CD4-positive, CD25-positive, alpha-beta regulatory T cell (primary cell): ENCODE data around the gene TNKS2. TPM values are rescaled to one million over a fixed set of nuclear protein-coding genes. Genes with fewer than 3 reads are reported as not detected.

Experiments used
- ATAC-seq, 2 donors: fragments of 150-1000 bp; cut with Tn5 transposase; one replicate each; pipeline ENCODE4 v1.10.0; 2021; ENCODE audit warnings: low read depth in 2 of 2, moderate number of reproducible peaks in 2 of 2, moderate library complexity in 1 of 2
- DNase-seq, 3 donors: peaks; one replicate each; pipeline versions ENCODE4 v3.0.0 to v3.0.0-alpha.2; 2012 to 2022; ENCODE audit warnings: mixed read lengths in 1 of 3
- H3K27ac ChIP-seq: one replicate; pipeline ENCODE4 v1.7.0; 2013; ENCODE audit warnings: mild to moderate bottlenecking, low read length; ENCODE audit not compliant: insufficient read depth, poor library complexity, severe bottlenecking
- H3K27me3 ChIP-seq: one replicate; pipeline ENCODE4 v1.7.0; 2013; ENCODE audit warnings: low read length; ENCODE audit not compliant: control insufficient read depth, insufficient read depth
- H3K36me3 ChIP-seq: one replicate; pipeline ENCODE4 v1.7.0; 2013; ENCODE audit warnings: mild to moderate bottlenecking, low read length, moderate library complexity; ENCODE audit not compliant: control insufficient read depth, insufficient read depth
- H3K4me1 ChIP-seq: 2 replicates; pipeline ENCODE4 v1.7.0; 2013; ENCODE audit warnings: mild to moderate bottlenecking, low read length; ENCODE audit not compliant: insufficient read depth, control insufficient read depth, poor library complexity, severe bottlenecking
- H3K4me3 ChIP-seq: one replicate; pipeline ENCODE4 v1.7.0; 2013; ENCODE audit warnings: low read depth, mild to moderate bottlenecking, low read length, moderate library complexity
- H3K9me3 ChIP-seq, 2 experiments: 1 replicate in 1 of 2; 2 replicates in 1 of 2; pipeline ENCODE4 v1.7.0; 2013; ENCODE audit warnings: low read length in 2 of 2, mild to moderate bottlenecking in 1 of 2, moderate library complexity in 1 of 2; ENCODE audit not compliant: control insufficient read depth in 2 of 2
- H3K27ac Mint-ChIP-seq, 3 donors: one replicate each; pipeline ENCODE4 v1.8.0; 2020 to 2022; ENCODE audit warnings: mild to moderate bottlenecking in 3 of 3, mixed read lengths in 3 of 3, moderate library complexity in 2 of 3
- H3K27me3 Mint-ChIP-seq: one replicate; pipeline ENCODE4 v1.8.0; 2022; ENCODE audit warnings: mild to moderate bottlenecking, mixed read lengths
- H3K36me3 Mint-ChIP-seq: one replicate; pipeline ENCODE4 v1.8.0; 2020; ENCODE audit warnings: mixed read lengths
- H3K4me1 Mint-ChIP-seq, 4 donors: one replicate each; pipeline ENCODE4 v1.8.0; 2020 to 2022; ENCODE audit warnings: mixed read lengths in 4 of 4, mild to moderate bottlenecking in 1 of 4
- H3K4me3 Mint-ChIP-seq, 4 donors: one replicate each; pipeline ENCODE4 v1.8.0; 2020 to 2022; ENCODE audit warnings: mild to moderate bottlenecking in 4 of 4, mixed read lengths in 4 of 4, moderate library complexity in 3 of 4
- H3K9me3 Mint-ChIP-seq, 7 donors: one replicate each; pipeline ENCODE4 v1.8.0; 2020 to 2022; ENCODE audit warnings: mixed read lengths in 7 of 7, mild to moderate bottlenecking in 3 of 7, moderate library complexity in 2 of 7
- polyA plus RNA-seq, 4 donors: library from polyadenylated mRNA; unstranded; fragments of 300-500 nt; fragmentation: Illumina TruSeq; gene quantifications; one replicate each; pipeline ENCODE4 v1.2.3, GENCODE V29; 2021
- total RNA-seq: library from RNA; stranded (reverse); gene quantifications from one replicate; pipeline ENCODE4 v1.2.3, GENCODE V29; 2022

TNKS2 gene
- total and polyA plus RNA-seq, 5 donors from 2014 or later = 21.8 to 48.4 (median 24.3) TPM

DNA sequence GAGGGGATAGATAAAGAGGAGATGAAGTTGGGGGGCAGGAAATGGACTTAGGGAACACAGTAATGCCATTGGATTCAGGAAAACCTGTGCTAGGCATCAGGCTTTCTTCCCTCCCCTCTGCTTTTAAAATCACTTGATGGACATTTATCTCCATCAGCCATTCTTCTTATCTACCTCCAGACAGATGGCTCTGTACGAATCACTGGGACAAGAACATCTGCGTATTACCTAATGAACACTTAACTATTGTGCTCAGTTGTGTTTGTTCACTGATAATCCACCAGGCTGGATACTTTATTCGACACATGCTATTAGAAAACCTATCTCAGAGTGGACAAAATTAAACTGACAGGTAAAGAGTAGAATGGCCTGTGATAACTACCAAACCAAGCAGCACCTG lies 40.0 kb downstream of the TNKS2 start:
- Histone ChIP-seq H3K27me3 (no peaks in the 10 kb centered on the region), H3K27ac (no peak overlapping the region), H3K4me3 (no peak overlapping the region), H3K9me3 (no peaks in the 10 kb centered on the region), H3K36me3 (peaks cover 90% of the 10 kb centered on the region), H3K4me1 (no peaks in the 10 kb centered on the region)
- H3K27me3 Mint-ChIP-seq = no peaks in the 10 kb centered on the region
- H3K9me3 Mint-ChIP-seq = no peaks in the 10 kb centered on the region
- peaks cover 0 to 10% (median 0%) of the 10 kb centered on the region in 4 donors for H3K4me1 Mint-ChIP-seq
- ATAC-seq (no peak), DNase-seq (no peak)
- H3K4me3 Mint-ChIP-seq = no peak overlapping the region
- H3K27ac Mint-ChIP-seq = no peak overlapping the region
- peaks cover 52% of the 10 kb centered on the region for H3K36me3 Mint-ChIP-seq

DNA sequence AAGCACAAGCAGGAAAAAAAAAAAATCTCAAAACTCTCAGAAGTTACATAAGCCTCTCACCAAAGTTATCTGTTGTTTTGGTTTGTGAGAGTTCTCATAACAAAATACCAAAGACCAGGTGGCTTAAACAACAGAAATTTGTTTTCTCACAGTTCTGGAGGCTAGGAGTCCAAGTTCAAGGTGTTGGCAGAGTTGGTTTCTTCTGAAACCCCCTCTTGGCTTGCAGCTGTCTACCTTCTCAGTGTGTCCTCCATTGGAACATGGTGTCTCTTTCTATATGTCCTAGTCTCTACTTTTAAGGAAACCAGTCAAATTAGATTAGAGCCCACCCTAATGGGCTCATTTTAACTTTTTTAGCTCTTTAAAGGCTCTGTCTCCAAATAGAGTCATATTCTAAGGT lies 44.9 kb downstream of the TNKS2 start:
- Mint-ChIP-seq H3K9me3 (no peaks in the 10 kb centered on the region), H3K4me1 (peaks cover 0 to 9% (median 3%) of the 10 kb centered on the region in 4 donors), H3K36me3 (peaks cover 46% of the 10 kb centered on the region), H3K27me3 (no peaks in the 10 kb centered on the region), H3K4me3 (no peak overlapping the region), H3K27ac (no peak overlapping the region)
- H3K27me3 ChIP-seq = no peaks in the 10 kb centered on the region
- H3K4me1 ChIP-seq = no peaks in the 10 kb centered on the region
- no peak overlapping the region for H3K4me3 ChIP-seq
- H3K27ac ChIP-seq = no peak overlapping the region
- H3K9me3 ChIP-seq = no peaks in the 10 kb centered on the region
- ATAC-seq (no peak), DNase-seq (no peak)
- peaks cover 89% of the 10 kb centered on the region for H3K36me3 ChIP-seq

DNA sequence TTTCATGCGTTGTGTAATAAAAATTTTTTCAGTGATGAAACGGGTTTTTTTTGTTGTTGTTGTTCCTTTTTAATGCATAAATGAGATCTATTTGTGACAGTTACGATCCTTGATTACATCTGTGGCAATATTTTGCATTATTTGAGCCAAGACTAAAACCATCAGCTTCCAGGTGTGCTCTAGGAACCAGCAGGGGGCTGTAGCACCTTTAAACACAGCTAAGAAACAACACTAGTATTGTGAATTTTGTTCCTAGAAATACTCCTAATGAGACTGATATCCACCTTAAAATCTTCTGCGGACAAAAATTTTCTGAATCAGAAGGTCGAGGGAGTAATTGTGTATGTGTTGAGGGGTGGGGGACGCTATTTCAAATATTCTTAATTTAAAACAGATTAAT lies 58.4 kb downstream of the TNKS2 start:
- Mint-ChIP-seq H3K9me3 (no peaks in the 10 kb centered on the region), H3K4me3 (no peak overlapping the region), H3K27me3 (no peaks in the 10 kb centered on the region), H3K36me3 (peaks cover 48% of the 10 kb centered on the region), H3K27ac (peak overlapping the region in 1 of 3 donors; percentile 29), H3K4me1 (peaks cover 0 to 13% (median 0%) of the 10 kb centered on the region in 4 donors)
- Histone ChIP-seq H3K27ac (no peak overlapping the region), H3K36me3 (peaks cover 92% of the 10 kb centered on the region), H3K9me3 (no peaks in the 10 kb centered on the region), H3K4me3 (no peak overlapping the region), H3K27me3 (no peaks in the 10 kb centered on the region), H3K4me1 (no peaks in the 10 kb centered on the region)
- peak in 1 of 3 donors; percentile 33 for DNase-seq
- no peak for ATAC-seq

DNA sequence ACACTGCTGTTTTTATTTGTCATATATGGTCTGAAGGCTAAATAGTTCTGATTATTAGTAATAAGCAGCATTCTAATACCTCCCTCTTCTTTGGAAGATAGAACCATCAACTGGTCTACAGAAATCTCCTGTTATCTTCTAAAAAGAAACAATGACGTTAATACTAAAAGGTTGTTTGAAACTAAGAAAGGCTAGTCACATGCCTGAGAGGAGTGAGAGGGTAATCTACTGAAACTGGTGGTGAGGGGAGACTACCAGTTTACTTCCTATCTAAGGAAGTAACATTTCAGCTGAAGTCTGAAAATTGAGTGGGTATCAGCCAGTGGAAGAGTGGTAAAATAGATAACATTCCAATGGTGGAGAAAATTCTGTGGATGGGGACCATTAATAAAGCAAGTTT lies 62.7 kb downstream of the TNKS2 start:
- Histone ChIP-seq H3K9me3 (no peaks in the 10 kb centered on the region), H3K4me1 (no peaks in the 10 kb centered on the region), H3K36me3 (peaks cover 82% of the 10 kb centered on the region), H3K27ac (no peak overlapping the region), H3K4me3 (no peak overlapping the region), H3K27me3 (no peaks in the 10 kb centered on the region)
- Mint-ChIP-seq H3K27ac (peak overlapping the region in 1 of 3 donors; percentile 63), H3K9me3 (no peaks in the 10 kb centered on the region), H3K36me3 (peaks cover 46% of the 10 kb centered on the region), H3K27me3 (no peaks in the 10 kb centered on the region), H3K4me1 (peaks cover 0 to 14% (median 2%) of the 10 kb centered on the region in 4 donors), H3K4me3 (no peak overlapping the region)
- DNase-seq (no peak), ATAC-seq (no peak)

DNA sequence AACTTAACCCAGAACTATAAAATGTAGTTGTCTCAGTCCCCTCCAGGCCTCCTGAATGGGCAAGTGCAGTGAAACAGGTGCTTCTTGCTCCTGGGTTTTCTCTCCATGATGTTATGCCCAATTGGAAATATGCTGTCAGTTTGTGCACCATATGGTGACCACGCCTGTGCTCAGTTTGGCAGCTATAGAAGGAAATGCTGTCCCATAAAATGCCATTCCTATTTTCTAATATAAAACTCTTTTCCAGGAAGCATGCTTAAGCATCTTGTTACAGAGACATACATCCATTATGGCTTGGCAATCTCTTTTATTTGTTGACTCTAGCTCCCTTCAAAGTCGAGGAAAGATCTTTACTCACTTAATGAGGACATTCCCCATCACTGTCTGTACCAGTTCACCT lies 65.9 kb downstream of the TNKS2 start:
- DNase-seq = no peak
- Mint-ChIP-seq H3K9me3 (no peaks in the 10 kb centered on the region), H3K27me3 (no peaks in the 10 kb centered on the region), H3K4me3 (no peak overlapping the region), H3K4me1 (peaks cover 0 to 14% (median 3%) of the 10 kb centered on the region in 4 donors), H3K36me3 (peaks cover 24% of the 10 kb centered on the region), H3K27ac (no peak overlapping the region)
- Histone ChIP-seq H3K27me3 (no peaks in the 10 kb centered on the region), H3K4me1 (no peaks in the 10 kb centered on the region), H3K4me3 (no peak overlapping the region), H3K36me3 (peaks cover 54% of the 10 kb centered on the region), H3K9me3 (no peaks in the 10 kb centered on the region), H3K27ac (no peak overlapping the region)
- no peak for ATAC-seq

DNA sequence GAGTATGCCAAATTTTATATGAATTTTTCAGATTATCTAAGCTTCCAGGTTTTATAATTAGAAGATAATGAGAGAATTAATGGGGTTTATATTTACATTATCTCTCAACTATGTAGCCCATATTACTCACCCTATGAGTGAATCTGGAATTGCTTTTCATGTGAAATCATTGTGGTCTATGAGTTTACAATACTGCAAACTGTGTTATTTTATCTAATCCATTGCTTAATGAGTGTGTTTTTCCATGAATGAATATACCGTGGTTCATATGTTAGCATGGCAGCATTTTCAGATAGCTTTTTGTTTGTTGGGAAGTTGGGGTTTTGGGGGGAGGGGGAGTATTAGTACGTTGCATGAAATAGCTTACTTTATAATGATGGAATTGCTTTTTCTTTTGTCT lies 66.5 kb downstream of the TNKS2 start:
- no peak overlapping the region for H3K4me3 Mint-ChIP-seq

DNA sequence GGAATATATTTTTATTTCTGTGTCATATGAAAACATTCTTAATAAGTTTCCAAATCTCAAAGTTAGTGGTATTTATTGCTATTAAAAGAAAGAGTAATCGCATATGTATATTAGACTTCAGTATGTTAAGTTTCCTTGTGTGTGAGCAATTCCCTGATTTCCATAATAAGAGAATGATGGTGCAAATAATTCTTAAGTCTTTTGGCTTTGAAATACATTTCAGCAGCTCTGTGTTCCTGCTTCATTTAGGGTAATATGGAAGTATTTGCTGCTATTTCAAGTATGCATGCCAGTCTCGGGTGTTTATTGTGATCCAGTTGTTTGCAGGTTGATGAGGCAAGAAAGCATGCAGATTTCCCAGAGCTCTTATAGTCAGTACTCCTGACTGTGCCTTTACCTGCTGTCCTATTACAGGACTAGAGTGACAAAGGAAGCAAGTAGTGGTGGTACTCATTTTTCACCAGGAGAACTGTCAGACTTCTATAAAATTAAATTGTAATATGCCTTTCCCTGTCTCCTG lies 67.4 kb downstream of the TNKS2 start:
- H3K4me3 ChIP-seq = no peak overlapping the region
- H3K27me3 Mint-ChIP-seq = no peaks in the 10 kb centered on the region
- H3K4me1 Mint-ChIP-seq = peaks cover 0 to 14% (median 3%) of the 10 kb centered on the region in 4 donors
- DNase-seq (no peak), ATAC-seq (no peak)
- H3K36me3 Mint-ChIP-seq = peaks cover 23% of the 10 kb centered on the region
- peaks cover 38% of the 10 kb centered on the region for H3K36me3 ChIP-seq
- H3K4me1 ChIP-seq = no peaks in the 10 kb centered on the region
- H3K27ac Mint-ChIP-seq = peak overlapping the region in 1 of 3 donors; percentile 29
- no peaks in the 10 kb centered on the region for H3K9me3 Mint-ChIP-seq
- H3K27me3 ChIP-seq = no peaks in the 10 kb centered on the region
- no peaks in the 10 kb centered on the region for H3K9me3 ChIP-seq
- H3K4me3 Mint-ChIP-seq = no peak overlapping the region
- no peak overlapping the region for H3K27ac ChIP-seq

More for the DNA sequence above, 66.5 kb downstream of the TNKS2 start:
- ATAC-seq (no peak), DNase-seq (no peak)
- H3K36me3 Mint-ChIP-seq = peaks cover 23% of the 10 kb centered on the region
- no peak overlapping the region for H3K27ac Mint-ChIP-seq
- H3K9me3 Mint-ChIP-seq = no peaks in the 10 kb centered on the region
- H3K4me1 Mint-ChIP-seq = peaks cover 0 to 14% (median 3%) of the 10 kb centered on the region in 4 donors
- Histone ChIP-seq H3K27ac (no peak overlapping the region), H3K4me1 (no peaks in the 10 kb centered on the region), H3K36me3 (peaks cover 47% of the 10 kb centered on the region), H3K27me3 (no peaks in the 10 kb centered on the region), H3K4me3 (no peak overlapping the region), H3K9me3 (no peaks in the 10 kb centered on the region)
- no peaks in the 10 kb centered on the region for H3K27me3 Mint-ChIP-seq

DNA sequence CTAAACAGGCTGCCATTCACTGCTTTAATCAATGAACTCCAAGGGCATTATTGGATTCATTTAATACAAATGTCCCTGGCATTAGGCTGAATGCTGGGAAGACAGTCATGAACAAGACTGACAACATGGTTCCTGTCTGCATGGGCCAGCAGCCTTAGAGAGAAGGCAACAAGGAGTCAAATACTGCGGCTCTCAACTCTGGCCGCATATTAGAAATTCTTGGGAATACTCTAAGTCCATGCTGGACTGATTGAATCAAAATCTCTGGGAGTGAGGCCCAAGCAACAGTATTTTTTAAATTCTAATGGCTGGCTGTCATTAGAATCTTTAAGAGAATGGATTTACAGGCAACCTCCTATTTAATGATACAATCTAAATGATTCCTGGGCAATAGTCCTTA lies 76.9 kb downstream of the TNKS2 start:
- H3K4me1 ChIP-seq = no peaks in the 10 kb centered on the region
- ATAC-seq = no peak
- no peak overlapping the region for H3K4me3 ChIP-seq
- Mint-ChIP-seq H3K9me3 (no peaks in the 10 kb centered on the region), H3K36me3 (no peaks in the 10 kb centered on the region), H3K27ac (peak overlapping the region in 1 of 3 donors; percentile 17), H3K4me3 (no peak overlapping the region), H3K4me1 (peaks cover 0 to 4% (median under 1%) of the 10 kb centered on the region in 4 donors), H3K27me3 (peaks cover 7% of the 10 kb centered on the region)
- no peaks in the 10 kb centered on the region for H3K36me3 ChIP-seq
- no peak for DNase-seq
- no peaks in the 10 kb centered on the region for H3K27me3 ChIP-seq
- H3K9me3 ChIP-seq = no peaks in the 10 kb centered on the region
- H3K27ac ChIP-seq = no peak overlapping the region
